ENCODE data around the gene ZNF248.

Gene ZNF248

DNA sequence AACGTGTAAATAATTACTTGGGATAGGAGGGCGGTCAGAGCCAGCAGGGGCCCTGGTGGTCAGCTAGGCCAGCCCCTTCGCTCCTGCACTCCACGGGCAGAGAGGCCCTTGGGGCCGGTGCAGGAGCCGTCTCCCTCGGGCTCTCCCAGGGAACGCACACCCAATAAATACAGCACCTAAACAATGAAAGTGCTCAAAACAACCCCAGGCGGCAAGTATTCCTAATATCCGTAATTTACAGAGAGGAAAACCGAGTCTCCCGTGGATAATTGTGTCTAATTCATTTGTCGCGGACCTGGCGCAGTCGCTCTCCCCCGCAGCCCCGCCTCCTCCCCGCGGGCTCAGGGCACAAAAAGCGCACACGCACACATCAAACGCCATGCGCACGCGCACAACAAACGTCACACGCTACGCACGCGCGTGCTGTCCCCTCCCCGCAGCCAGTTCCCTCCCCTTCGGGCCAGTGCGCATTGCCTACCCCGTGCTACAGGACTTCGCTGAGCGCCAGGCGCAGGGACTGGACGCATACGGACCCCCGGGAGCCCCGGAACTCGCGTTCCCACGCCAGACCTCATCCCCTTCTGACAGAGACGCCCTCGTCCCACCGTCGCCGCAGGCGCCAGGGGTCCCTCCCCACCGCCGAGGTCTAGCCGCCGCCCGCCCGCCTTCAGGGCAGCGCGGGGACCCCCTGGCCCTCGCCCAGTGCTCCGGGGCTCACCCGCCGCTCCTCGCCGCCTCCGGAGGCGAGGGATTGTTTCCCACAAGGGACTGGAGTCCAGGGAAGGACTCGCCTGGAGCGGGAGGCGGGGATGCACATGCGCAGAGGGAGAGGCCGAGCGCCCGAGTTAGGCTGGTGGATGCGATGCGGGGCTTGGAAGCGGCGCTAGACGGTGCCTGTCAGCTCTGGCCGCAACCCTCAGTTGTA, at the start of gene ZNF248:
Gene ZNF248, minus strand, starts transcription at position 324 of the 925 bp plus-strand sequence. CDS start 1,300 bp downstream, outside the sequence.
- peak within 1 kb of the TSS; percentile 94 for H3K27ac ChIP-seq
- H3K36me3 ChIP-seq, result peaks cover 14% of the 10 kb centered on the region
- H3K9ac ChIP-seq, result peak within 1 kb of the TSS; percentile 94
- H3K27me3 ChIP-seq, result no peaks in the 10 kb centered on the region
- peaks cover 6% of the 10 kb centered on the region for H3K9me3 ChIP-seq
- H3K4me1 ChIP-seq, result peaks cover 30% of the 10 kb centered on the region
- peak within 1 kb of the TSS; percentile 86 for H3K4me2 ChIP-seq
- no peak for TF ChIP-seq Cebpa-rat (IDR thresholded peaks at IDR 0.05)
- H3K4me3 ChIP-seq, result peak within 1 kb of the TSS; percentile 95
- no peaks in the 10 kb centered on the region for H4K20me1 ChIP-seq

DNA sequence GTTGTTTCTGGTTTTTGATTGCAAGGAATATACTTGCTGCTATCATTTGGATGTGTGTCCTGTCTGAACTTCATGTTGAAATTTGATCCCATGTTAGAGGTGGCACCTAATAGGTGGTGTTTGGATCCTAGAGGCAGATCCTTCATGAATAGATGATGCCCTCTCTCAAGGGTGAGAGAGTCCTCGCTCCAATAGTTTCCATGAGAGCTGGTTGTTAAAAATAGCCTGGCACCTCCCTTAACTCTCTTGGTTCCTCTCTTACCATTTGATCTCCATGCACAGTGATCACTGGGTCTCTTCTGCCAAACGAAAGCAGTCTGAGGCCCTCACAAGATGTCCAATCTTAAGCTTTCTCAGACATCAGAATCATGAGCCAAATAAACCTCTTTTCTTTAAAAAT, 49.0 kb upstream of the ZNF248 start:
- H3K9ac ChIP-seq, result no peak overlapping the region
- H4K20me1 ChIP-seq, result no peaks in the 10 kb centered on the region
- H3K36me3 ChIP-seq, result no peaks in the 10 kb centered on the region
- no peak overlapping the region for H3K4me3 ChIP-seq
- no peak for TF ChIP-seq Cebpa-rat (IDR thresholded peaks at IDR 0.05)
- no peak overlapping the region for H3K4me2 ChIP-seq
- no peaks in the 10 kb centered on the region for H3K27me3 ChIP-seq
- H3K27ac ChIP-seq, result no peak overlapping the region
- no peaks in the 10 kb centered on the region for H3K4me1 ChIP-seq
- H3K9me3 ChIP-seq, result no peaks in the 10 kb centered on the region

DNA sequence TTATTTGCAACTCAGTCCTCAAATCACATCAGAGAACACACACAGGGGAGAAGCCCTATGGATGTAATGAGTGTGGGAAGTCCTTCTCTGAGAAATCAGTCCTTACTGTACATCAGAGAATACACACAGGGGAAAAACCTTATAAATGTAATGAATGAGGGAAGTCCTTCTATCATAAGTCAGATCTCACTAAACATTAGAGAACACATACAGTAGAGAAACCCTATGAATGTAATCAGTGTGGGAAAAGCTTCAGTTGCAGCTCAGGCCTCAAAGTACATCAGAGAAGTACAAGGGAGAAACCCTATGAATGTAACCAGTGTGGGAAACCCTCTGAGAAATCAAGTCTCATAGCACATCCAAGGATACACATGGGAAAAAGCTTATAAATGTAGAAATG, 39.0 kb upstream of the ZNF248 start:
- no peak overlapping the region for H3K9ac ChIP-seq
- no peak overlapping the region; the same call in 1 of the 2 replicates for H3K4me3 ChIP-seq
- no peaks in the 10 kb centered on the region for H3K27me3 ChIP-seq
- no peaks in the 10 kb centered on the region for H4K20me1 ChIP-seq
- H3K36me3 ChIP-seq, result no peaks in the 10 kb centered on the region
- peaks cover 49% of the 10 kb centered on the region for H3K9me3 ChIP-seq
- H3K4me2 ChIP-seq, result no peak overlapping the region
- no peak for TF ChIP-seq Cebpa-rat (IDR thresholded peaks at IDR 0.05)
- H3K4me1 ChIP-seq, result no peaks in the 10 kb centered on the region
- H3K27ac ChIP-seq, result no peak overlapping the region

DNA sequence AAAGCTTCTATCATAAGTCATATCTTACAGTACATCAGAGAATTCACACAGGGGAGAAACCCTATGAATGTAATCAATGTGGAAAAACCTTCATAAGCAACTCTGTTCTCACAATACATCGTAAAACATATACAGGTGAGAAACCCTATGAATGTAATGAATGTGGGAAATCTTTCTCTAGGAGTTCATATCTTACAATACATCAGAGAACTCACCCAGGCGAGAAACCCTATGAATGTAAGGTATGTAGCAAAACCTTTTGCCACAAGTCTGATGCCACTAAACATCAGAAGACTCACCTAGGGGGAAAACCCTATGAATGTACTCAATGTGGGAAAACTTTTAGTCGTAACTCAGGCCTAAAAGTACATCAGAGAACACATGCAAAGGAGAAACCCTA, 38.3 kb upstream of the ZNF248 start:
- Histone ChIP-seq H3K4me2 (no peak overlapping the region), H3K9ac (no peak overlapping the region), H3K27ac (no peak overlapping the region), H3K4me3 (no peak overlapping the region), H3K27me3 (no peaks in the 10 kb centered on the region), H3K9me3 (peaks cover 54% of the 10 kb centered on the region), H3K36me3 (no peaks in the 10 kb centered on the region), H4K20me1 (no peaks in the 10 kb centered on the region), H3K4me1 (no peaks in the 10 kb centered on the region)
- no peak for TF ChIP-seq Cebpa-rat (IDR thresholded peaks at IDR 0.05)

DNA sequence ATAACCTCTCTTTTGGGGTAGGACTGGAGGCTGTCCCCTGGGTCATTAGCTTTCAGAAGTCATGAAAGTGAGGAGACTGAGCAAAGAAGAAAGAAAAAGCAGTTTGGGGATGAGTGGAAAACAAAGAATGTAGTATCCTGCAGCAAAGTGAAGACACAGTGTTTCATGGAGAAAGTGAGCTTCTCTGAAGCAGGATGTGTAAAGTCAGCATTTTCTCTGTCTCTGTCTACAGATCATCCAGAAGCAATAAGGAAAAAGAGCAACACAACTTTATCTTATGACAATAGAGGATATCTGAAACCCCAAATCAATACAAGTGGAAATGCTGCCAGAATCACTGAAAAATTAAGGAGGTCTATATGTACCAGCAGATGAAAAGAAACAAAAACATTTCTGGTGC, 28.4 kb upstream of the ZNF248 start:
- Histone ChIP-seq H3K27me3 (no peaks in the 10 kb centered on the region), H3K4me3 (no peak overlapping the region), H3K9me3 (peaks cover 16% of the 10 kb centered on the region; the same call in 1 of the 2 replicates), H3K9ac (no peak overlapping the region), H4K20me1 (no peaks in the 10 kb centered on the region), H3K4me1 (no peaks in the 10 kb centered on the region), H3K27ac (no peak overlapping the region), H3K36me3 (no peaks in the 10 kb centered on the region), H3K4me2 (no peak overlapping the region)
- no peak for TF ChIP-seq Cebpa-rat (IDR thresholded peaks at IDR 0.05)

DNA sequence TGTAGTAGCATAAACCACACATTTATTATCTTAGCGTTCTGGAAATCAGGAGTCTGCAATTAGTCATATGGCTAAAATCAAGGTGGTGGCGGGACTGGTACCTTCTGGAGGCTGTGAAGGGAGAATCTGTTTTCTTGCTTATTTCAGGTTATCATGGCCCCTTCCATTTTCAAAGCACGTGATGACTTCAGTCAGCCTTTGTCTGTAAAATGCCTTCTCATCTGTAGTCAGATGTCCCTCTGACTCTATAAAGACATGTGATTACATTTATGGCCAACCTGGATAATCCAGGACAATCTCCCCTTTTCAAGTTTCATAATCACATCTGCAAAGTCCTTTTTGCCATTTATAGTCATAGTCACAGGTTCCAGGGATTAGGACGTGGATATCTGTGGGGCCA, 15.5 kb upstream of the ZNF248 start:
- H3K27me3 ChIP-seq, result no peaks in the 10 kb centered on the region
- H4K20me1 ChIP-seq, result no peaks in the 10 kb centered on the region
- TF ChIP-seq Cebpa-rat (IDR thresholded peaks at IDR 0.05), result no peak
- H3K9ac ChIP-seq, result no peak overlapping the region
- no peak overlapping the region for H3K27ac ChIP-seq
- H3K9me3 ChIP-seq, result no peaks in the 10 kb centered on the region
- no peaks in the 10 kb centered on the region for H3K36me3 ChIP-seq
- no peaks in the 10 kb centered on the region for H3K4me1 ChIP-seq
- H3K4me2 ChIP-seq, result no peak overlapping the region
- H3K4me3 ChIP-seq, result no peak overlapping the region

DNA sequence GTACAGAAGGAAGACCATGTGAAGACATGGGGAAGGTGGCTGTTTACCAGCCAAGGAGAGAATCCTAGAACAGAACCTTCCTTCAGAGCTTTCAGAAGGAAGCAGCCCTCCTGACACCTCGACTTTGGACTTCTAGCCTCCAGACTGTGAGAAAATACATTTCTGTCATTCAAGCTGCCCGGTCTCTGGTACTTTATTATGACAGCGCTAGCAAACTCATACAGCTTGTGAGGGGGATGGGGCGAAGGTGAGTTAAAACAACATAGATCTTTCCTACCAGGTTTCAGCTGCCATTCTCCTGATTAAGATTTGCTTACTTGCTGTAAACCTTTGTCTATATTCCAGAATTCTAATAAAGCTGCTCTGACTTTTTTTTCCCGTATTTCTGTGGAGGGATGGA, 14.9 kb upstream of the ZNF248 start:
- Histone ChIP-seq H3K9ac (no peak overlapping the region), H3K4me3 (no peak overlapping the region), H3K27me3 (no peaks in the 10 kb centered on the region), H3K36me3 (no peaks in the 10 kb centered on the region), H3K9me3 (no peaks in the 10 kb centered on the region), H3K4me2 (no peak overlapping the region), H4K20me1 (no peaks in the 10 kb centered on the region), H3K27ac (no peak overlapping the region), H3K4me1 (no peaks in the 10 kb centered on the region)
- no peak for TF ChIP-seq Cebpa-rat (IDR thresholded peaks at IDR 0.05)

DNA sequence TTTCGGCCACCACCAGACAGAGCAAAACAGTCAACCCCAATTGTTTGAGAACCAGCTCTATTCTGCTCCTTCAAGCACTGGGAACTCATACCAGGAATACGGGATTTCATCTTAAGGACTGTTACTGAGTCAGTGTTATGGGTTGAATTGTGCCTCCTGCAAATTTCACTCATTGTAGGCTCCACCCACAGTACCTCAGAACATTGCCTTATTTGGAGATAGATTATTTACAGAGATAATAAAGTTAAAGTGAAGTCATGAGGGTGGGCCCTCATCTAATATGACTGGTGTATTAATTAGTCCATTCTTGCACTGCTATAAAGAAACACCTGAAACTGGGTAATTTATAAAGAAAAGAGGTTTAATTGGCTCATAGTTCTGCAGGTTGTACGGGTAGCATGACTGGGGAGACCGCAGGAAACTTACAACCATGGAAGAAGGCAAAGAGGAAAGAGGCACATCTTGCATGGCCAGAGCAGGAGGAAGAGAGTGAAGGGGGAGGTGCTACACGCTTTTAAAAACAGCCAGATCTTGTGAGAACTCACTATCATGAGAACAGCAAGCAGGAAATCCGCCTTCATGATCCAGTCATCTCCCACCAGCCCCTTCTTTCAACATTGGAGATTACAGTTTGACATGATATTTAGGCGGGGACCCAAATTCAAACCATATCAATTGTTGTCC, 14.3 kb upstream of the ZNF248 start:
- no peak overlapping the region for H3K9ac ChIP-seq
- no peak for TF ChIP-seq Cebpa-rat (IDR thresholded peaks at IDR 0.05)

DNA sequence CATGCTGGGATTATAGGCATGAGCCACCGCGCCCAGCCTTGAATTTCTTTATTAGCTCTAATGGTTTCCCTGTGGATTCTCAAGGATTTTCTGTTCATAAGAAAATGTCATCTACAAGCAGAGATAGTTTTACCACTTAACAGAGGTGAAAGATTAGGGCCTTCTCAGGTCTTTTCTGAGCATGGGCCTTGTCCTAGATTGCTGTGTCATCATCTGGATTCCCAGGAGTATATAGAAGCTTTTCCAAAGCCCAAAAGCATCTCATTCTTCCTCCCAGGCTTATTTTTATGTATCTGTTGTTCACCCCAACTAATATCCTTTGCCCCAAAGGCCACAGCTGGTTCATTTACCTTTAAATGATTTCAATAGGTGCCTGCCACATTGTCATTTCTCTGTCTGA, 13.7 kb upstream of the ZNF248 start:
- Histone ChIP-seq H3K4me1 (peaks cover 1% of the 10 kb centered on the region; the same call in 1 of the 2 replicates), H3K4me3 (no peak overlapping the region), H3K4me2 (no peak overlapping the region), H3K9me3 (no peaks in the 10 kb centered on the region), H3K9ac (no peak overlapping the region), H3K27me3 (no peaks in the 10 kb centered on the region), H4K20me1 (no peaks in the 10 kb centered on the region), H3K36me3 (no peaks in the 10 kb centered on the region), H3K27ac (no peak overlapping the region)
- no peak for TF ChIP-seq Cebpa-rat (IDR thresholded peaks at IDR 0.05)

More for the DNA sequence above, 14.3 kb upstream of the ZNF248 start:
- Histone ChIP-seq H3K36me3 (no peaks in the 10 kb centered on the region), H3K27ac (no peak overlapping the region), H3K4me2 (no peak overlapping the region), H3K4me3 (no peak overlapping the region), H3K27me3 (no peaks in the 10 kb centered on the region), H3K4me1 (no peaks in the 10 kb centered on the region), H4K20me1 (no peaks in the 10 kb centered on the region), H3K9me3 (no peaks in the 10 kb centered on the region)

DNA sequence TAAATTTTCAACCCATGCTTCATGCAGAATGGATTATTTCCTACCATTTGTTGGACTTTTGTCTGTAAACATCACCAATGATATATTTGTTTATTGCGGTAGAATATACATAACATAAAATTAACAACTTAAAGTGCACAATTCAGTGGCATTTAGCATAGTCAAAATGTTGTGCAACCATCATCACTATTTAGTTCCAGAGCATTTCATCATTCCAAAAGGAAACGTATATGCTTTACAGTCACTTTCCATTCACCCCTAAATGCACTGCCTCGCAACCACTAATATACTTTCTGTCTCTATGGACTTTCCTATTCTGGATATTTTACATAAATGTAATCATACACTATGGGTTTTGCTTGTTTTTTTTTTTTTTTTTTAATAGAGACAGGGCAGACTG, 11.4 kb upstream of the ZNF248 start:
- Histone ChIP-seq H3K27ac (no peak overlapping the region), H3K9me3 (no peaks in the 10 kb centered on the region), H3K4me1 (peaks cover 6% of the 10 kb centered on the region; the same call in 1 of the 2 replicates), H4K20me1 (no peaks in the 10 kb centered on the region), H3K9ac (no peak overlapping the region), H3K27me3 (no peaks in the 10 kb centered on the region), H3K4me2 (no peak overlapping the region), H3K36me3 (no peaks in the 10 kb centered on the region), H3K4me3 (no peak overlapping the region)
- no peak for TF ChIP-seq Cebpa-rat (IDR thresholded peaks at IDR 0.05)
